Colonic mucosa (tissue), 4 donors: ENCODE data around the gene POLR3G. TPM values are rescaled to one million over a fixed set of nuclear protein-coding genes. Genes with fewer than 3 reads are reported as not detected.

Experiments used
- DNase-seq: peaks from one replicate; pipeline ENCODE4 v3.0.0-alpha.2; 2020
- H3K27ac ChIP-seq: fragments of 200-600 bp; one replicate; pipeline ENCODE4 v1.8.0; 2021
- H3K27me3 ChIP-seq: fragments of 200-600 bp; one replicate; pipeline ENCODE4 v1.8.0; 2021
- H3K36me3 ChIP-seq: fragments of 200-600 bp; one replicate; pipeline ENCODE4 v1.8.0; 2021
- H3K4me1 ChIP-seq: fragments of 200-600 bp; one replicate; pipeline ENCODE4 v1.8.0; 2021; ENCODE audit warnings: mild to moderate bottlenecking
- H3K4me3 ChIP-seq: fragments of 200-600 bp; one replicate; pipeline ENCODE4 v1.8.0; 2021
- H3K9ac ChIP-seq, 2 donors: one replicate each; pipeline ENCODE4 v1.7.0; 2013; ENCODE audit warnings: control low read depth in 2 of 2, low read depth in 2 of 2, low read length in 2 of 2
- H3K9me3 ChIP-seq: fragments of 200-600 bp; one replicate; pipeline ENCODE4 v1.8.0; 2021
- intact Hi-C: fragments of 100-400 bp; cut with DNase I; formaldehyde crosslinking; loops from one replicate; pipeline ENCODE4 v1.14.1; 2022
- total RNA-seq, 2 donors: library from RNA; stranded (reverse); fragmentation: NEBNext Ultra II Directional in 1 of 2; extraction: Animal tissue kit (Norgen Biotek cat#: 25700) in 1 of 2; gene quantifications; one replicate each; pipeline ENCODE4 v1.2.1, GENCODE V29; 2021
- TF ChIP-seq, protein P1 (sequence below): fragments of 200-600 bp; IDR thresholded peaks from one replicate; pipeline ENCODE4 v1.8.0; 2022; ENCODE audit warnings: antibody characterized with exemption, mild to moderate bottlenecking
- donor health status: healthy.
- donor health status: DM: no; HTN: no; CAD: no.
- donor health status: DM: no; HTN: no; CAD: no.

POLR3G gene
- total RNA-seq, 2 donors from 2014 or later = 1.7 to 4.0 TPM

DNA sequence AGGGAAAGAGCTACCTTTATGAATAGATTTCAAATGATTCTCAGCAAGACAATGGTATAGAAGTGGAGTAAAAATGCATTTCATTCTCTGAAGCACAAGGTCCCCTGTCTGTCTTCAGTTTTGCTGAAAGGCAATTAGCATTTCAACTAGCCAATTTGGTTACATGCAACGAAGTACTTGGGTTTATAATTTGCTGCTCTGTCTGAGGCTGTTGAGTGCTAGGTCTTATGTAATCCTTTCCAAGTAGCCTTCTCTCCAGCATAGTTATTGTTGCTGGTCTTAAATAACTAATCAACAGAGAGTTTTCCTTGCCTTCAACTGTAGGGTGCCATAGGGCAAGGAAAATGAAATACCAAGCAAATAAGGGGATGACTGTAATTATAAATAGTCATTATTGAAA, 88.4 kb downstream of the POLR3G start:
- no peaks in the 10 kb centered on the region for H3K4me1 ChIP-seq
- H3K27ac ChIP-seq = no peak overlapping the region
- TF ChIP-seq, protein P1, sequence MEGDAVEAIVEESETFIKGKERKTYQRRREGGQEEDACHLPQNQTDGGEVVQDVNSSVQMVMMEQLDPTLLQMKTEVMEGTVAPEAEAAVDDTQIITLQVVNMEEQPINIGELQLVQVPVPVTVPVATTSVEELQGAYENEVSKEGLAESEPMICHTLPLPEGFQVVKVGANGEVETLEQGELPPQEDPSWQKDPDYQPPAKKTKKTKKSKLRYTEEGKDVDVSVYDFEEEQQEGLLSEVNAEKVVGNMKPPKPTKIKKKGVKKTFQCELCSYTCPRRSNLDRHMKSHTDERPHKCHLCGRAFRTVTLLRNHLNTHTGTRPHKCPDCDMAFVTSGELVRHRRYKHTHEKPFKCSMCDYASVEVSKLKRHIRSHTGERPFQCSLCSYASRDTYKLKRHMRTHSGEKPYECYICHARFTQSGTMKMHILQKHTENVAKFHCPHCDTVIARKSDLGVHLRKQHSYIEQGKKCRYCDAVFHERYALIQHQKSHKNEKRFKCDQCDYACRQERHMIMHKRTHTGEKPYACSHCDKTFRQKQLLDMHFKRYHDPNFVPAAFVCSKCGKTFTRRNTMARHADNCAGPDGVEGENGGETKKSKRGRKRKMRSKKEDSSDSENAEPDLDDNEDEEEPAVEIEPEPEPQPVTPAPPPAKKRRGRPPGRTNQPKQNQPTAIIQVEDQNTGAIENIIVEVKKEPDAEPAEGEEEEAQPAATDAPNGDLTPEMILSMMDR = no peak
- intact Hi-C loops = no loop called here
- H3K27me3 ChIP-seq = no peaks in the 10 kb centered on the region
- no peaks in the 10 kb centered on the region for H3K9me3 ChIP-seq
- no peaks in the 10 kb centered on the region for H3K36me3 ChIP-seq
- DNase-seq = no peak
- no peak overlapping the region for H3K9ac ChIP-seq
- H3K4me3 ChIP-seq = no peak overlapping the region

Other genes with a start within 250 kb of the POLR3G start
- 10 to 100 TPM; 18.2 to 25.7 TPM for gene CETN3, start 65.1 kb upstream of the POLR3G start, total RNA-seq
- gene MBLAC2, start 93 bp upstream of the POLR3G start, total RNA-seq = 1 to 10 TPM; 3.2 to 3.3 TPM
- gene LYSMD3, start 54.7 kb downstream of the POLR3G start, total RNA-seq = 10 to 100 TPM; 20.4 to 32.0 TPM
- 10 to 100 TPM in 1 of 2 donors, 1 to 10 TPM in 1; 5.1 to 12.9 TPM for gene ADGRV1, start 83.9 kb downstream of the POLR3G start, total RNA-seq